Skin of body (tissue), 3 donors: ENCODE data around the gene AMT. TPM values are rescaled to one million over a fixed set of nuclear protein-coding genes. Genes with fewer than 3 reads are reported as not detected.

Experiments
- DNase-seq: peaks from one replicate; lab custom pipeline; 2025; lab: John Stamatoyannopoulos, UW
- small RNA-seq: library from RNA; depleted of rRNA; stranded (forward); fragments of <200 nt; gene quantifications from one replicate; pipeline ENCODE3, GENCODE V24; 2014; ENCODE audit warnings: low replicate concordance
- total RNA-seq: library from RNA; depleted of rRNA; stranded (reverse); fragments of >200 nt; gene quantifications from one replicate; pipeline ENCODE4 v1.2.3, GENCODE V29; 2014

The AMT gene
- total RNA-seq, 1 donor from 2014 or later: 6.7 TPM

GRCh38 chr3:49389297-49389696 lies 33.0 kb downstream of the AMT start:
- no peak for DNase-seq

GRCh38 chr3:49388289-49388820 lies 33.9 kb downstream of the AMT start:
- no peak for DNase-seq

GRCh38 chr3:49387721-49388120 lies 34.6 kb downstream of the AMT start:
- no peak for DNase-seq

- DNase-seq: no peak
Measured at GRCh38 chr3:49386056-49386756, 36.1 kb downstream of the AMT start.

GRCh38 chr3:49385617-49386016 lies 36.7 kb downstream of the AMT start:
- no peak for DNase-seq

GRCh38 chr3:49383387-49383786 lies 38.9 kb downstream of the AMT start:
- no peak for DNase-seq

- no peak for DNase-seq
Measured at GRCh38 chr3:49378249-49378895, 43.9 kb downstream of the AMT start.

GRCh38 chr3:49377483-49377882 lies 44.8 kb downstream of the AMT start:
- no peak for DNase-seq

- no peak for DNase-seq
Measured at GRCh38 chr3:49371946-49372345, 50.3 kb downstream of the AMT start.

- DNase-seq: no peak
Measured at GRCh38 chr3:49370585-49371290, 51.5 kb downstream of the AMT start.

Small RNA genes lying within 50 kb of the gene (small RNA-seq; reads per million reads assigned to genes)
- gene RNA5SP130: not detected

Other genes starting within 250 kb of the AMT start
- gene C3orf62, start 145.2 kb downstream of the AMT start, total RNA-seq: 2.7 TPM
- 34.0 TPM for gene USP4, start 82.4 kb downstream of the AMT start, total RNA-seq
- gene GPX1, start 64.1 kb downstream of the AMT start, total RNA-seq: 60.5 TPM
- gene RHOA, start 10.5 kb downstream of the AMT start, total RNA-seq: 262 TPM
- 6.7 TPM for gene TCTA, start 10.1 kb downstream of the AMT start, total RNA-seq
- 1.7 TPM for gene NICN1, start 6.9 kb upstream of the AMT start, total RNA-seq
- 32.9 TPM for gene DAG1, start 47.8 kb upstream of the AMT start, total RNA-seq
- gene BSN, start 132.0 kb upstream of the AMT start, total RNA-seq: 0.39 TPM